RWPE2 (cell line): Measurements from ENCODE around the gene GPR63.

ENCODE experiments used
- ATAC-seq: fragments of 200-7000 bp; cut with Tn5 transposase; 3 replicates; pipeline ENCODE4 v1.9.1; 2021; ENCODE audit warnings: low read depth
- DNase-seq: peaks from one replicate; pipeline ENCODE4 v3.0.0-alpha.2; 2020; ENCODE audit warnings: low spot score
- H3K27ac ChIP-seq: fragments of 450-650 bp; 2 replicates; pipeline ENCODE4 v1.5.1; 2017; ENCODE audit warnings: mild to moderate bottlenecking; ENCODE audit not compliant: poor library complexity, severe bottlenecking
- H3K27me3 ChIP-seq: fragments of 250-450 bp; sonication (Bioruptor Pico); 2 replicates; pipeline ENCODE4 v1.5.1; 2021; ENCODE audit warnings: mild to moderate bottlenecking, moderate library complexity; ENCODE audit not compliant: insufficient read depth, poor library complexity, severe bottlenecking
- H3K36me3 ChIP-seq: fragments of 250-450 bp; sonication (Bioruptor Pico); 2 replicates; pipeline ENCODE4 v1.5.1; 2020; ENCODE audit warnings: low read depth, mild to moderate bottlenecking, moderate library complexity
- H3K4me1 ChIP-seq: fragments of 250-450 bp; sonication (Bioruptor Pico); 2 replicates; pipeline ENCODE4 v1.5.1; 2021; ENCODE audit warnings: mild to moderate bottlenecking, moderate library complexity; ENCODE audit not compliant: insufficient read depth, poor library complexity, severe bottlenecking
- H3K4me3 ChIP-seq: fragments of 250-450 bp; sonication (Bioruptor Pico); 2 replicates; pipeline ENCODE4 v1.5.1; 2021; ENCODE audit warnings: mild to moderate bottlenecking, moderate library complexity; ENCODE audit not compliant: severe bottlenecking
- H3K9me3 ChIP-seq: fragments of 250-450 bp; sonication (Bioruptor Pico); 2 replicates; pipeline ENCODE4 v1.5.1; 2021; ENCODE audit warnings: mild to moderate bottlenecking, moderate library complexity; ENCODE audit not compliant: severe bottlenecking
- CTCF ChIP-seq: fragments of 450-650 bp; IDR thresholded peaks from one replicate; pipeline ENCODE4 v1.5.1; 2017; ENCODE audit warnings: mild to moderate bottlenecking, moderate library complexity; ENCODE audit not compliant: poor library complexity, severe bottlenecking

The GPR63 gene

GRCh38 chr6:96786336-96786735, 50.9 kb downstream of the GPR63 start:
- no peaks in the 10 kb centered on the region for H3K27me3 ChIP-seq
- no peak for TF ChIP-seq CTCF
- ATAC-seq: no peak

GRCh38 chr6:96784650-96785049, 52.6 kb downstream of the GPR63 start:
- H3K4me3 ChIP-seq: no peak overlapping the region
- DNase-seq (no peak), ATAC-seq (no peak)
- H3K4me1 ChIP-seq: no peaks in the 10 kb centered on the region
- H3K9me3 ChIP-seq: no peaks in the 10 kb centered on the region
- TF ChIP-seq CTCF: no peak
- no peaks in the 10 kb centered on the region for H3K27me3 ChIP-seq
- H3K27ac ChIP-seq: no peak overlapping the region
- H3K36me3 ChIP-seq: no peaks in the 10 kb centered on the region

More at GRCh38 chr6:96786336-96786735, 50.9 kb downstream of the GPR63 start:
- Histone ChIP-seq H3K27ac (no peak overlapping the region), H3K36me3 (no peaks in the 10 kb centered on the region), H3K4me1 (no peaks in the 10 kb centered on the region), H3K4me3 (no peak overlapping the region), H3K9me3 (no peaks in the 10 kb centered on the region)
- no peak for DNase-seq

GRCh38 chr6:96783307-96783706, 54.0 kb downstream of the GPR63 start:
- DNase-seq (no peak), ATAC-seq (no peak)
- Histone ChIP-seq H3K9me3 (no peaks in the 10 kb centered on the region), H3K4me3 (no peak overlapping the region), H3K27me3 (no peaks in the 10 kb centered on the region), H3K27ac (no peak overlapping the region), H3K36me3 (no peaks in the 10 kb centered on the region), H3K4me1 (no peaks in the 10 kb centered on the region)
- no peak for TF ChIP-seq CTCF

- H3K4me1 ChIP-seq: no peaks in the 10 kb centered on the region
- H3K9me3 ChIP-seq: no peaks in the 10 kb centered on the region
- no peaks in the 10 kb centered on the region for H3K27me3 ChIP-seq
- H3K4me3 ChIP-seq: no peak overlapping the region
- no peak for ATAC-seq
- no peaks in the 10 kb centered on the region for H3K36me3 ChIP-seq
- no peak for DNase-seq
- no peak for TF ChIP-seq CTCF
- no peak overlapping the region for H3K27ac ChIP-seq
Observed at GRCh38 chr6:96781557-96781956, 55.7 kb downstream of the GPR63 start.

- Histone ChIP-seq H3K9me3 (no peaks in the 10 kb centered on the region), H3K4me1 (no peaks in the 10 kb centered on the region), H3K36me3 (no peaks in the 10 kb centered on the region), H3K4me3 (no peak overlapping the region), H3K27me3 (no peaks in the 10 kb centered on the region), H3K27ac (no peak overlapping the region)
- no peak for ATAC-seq
- DNase-seq: no peak
- TF ChIP-seq CTCF: no peak
Observed at GRCh38 chr6:96777113-96777512, 60.2 kb downstream of the GPR63 start.
